D721Med (cell line): ENCODE data around the gene GPSM3.
"Not testable (repeated sequence)": the region's sequence is repeated elsewhere in the genome, so short reads cannot be mapped to it uniquely, and the experiment has no call there.

Experiments used
- DNase-seq: peaks from one replicate; pipeline ENCODE4 v3.0.0; 2011; ENCODE audit warnings: low spot score; ENCODE audit not compliant: insufficient read length
- FAIRE-seq: peaks from 2 replicates; lab custom pipeline; 2011; peaks lifted over from hg19 to GRCh38; lab: Jason Lieb, UNC
- CTCF ChIP-seq: IDR thresholded peaks from 2 replicates; pipeline ENCODE4 v1.5.1; 2012; ENCODE audit warnings: mild to moderate bottlenecking, control low read depth; ENCODE audit not compliant: insufficient read depth; ENCODE audit errors: missing control alignments

Gene GPSM3

GRCh38 chr6:32146287-32146686 is 46.2 kb downstream of the GPSM3 start:
- no peak for TF ChIP-seq CTCF
- DNase-seq: no peak
- no peak for FAIRE-seq

GRCh38 chr6:32144238-32144637 is 48.2 kb downstream of the GPSM3 start:
- not testable (repeated sequence) for DNase-seq, FAIRE-seq
